GM18502 (cell line): ENCODE measurements around the gene ASCL1.

Experiments
- ATAC-seq: cut with Tn5 transposase; IDR thresholded peaks from one replicate; pipeline ENCODE4 v1.9.1; 2021; ENCODE audit warnings: mild to moderate bottlenecking; ENCODE audit not compliant: unreplicated experiment, poor library complexity

Gene ASCL1

GRCh38 chr12:102957339-102958050 lies at the start of gene ASCL1:
Gene ASCL1, plus strand, starts transcription at chr12:102957674. Its CDS starts 571 bp downstream, at chr12:102958245.
- peak; percentile 45 for ATAC-seq

DNA sequence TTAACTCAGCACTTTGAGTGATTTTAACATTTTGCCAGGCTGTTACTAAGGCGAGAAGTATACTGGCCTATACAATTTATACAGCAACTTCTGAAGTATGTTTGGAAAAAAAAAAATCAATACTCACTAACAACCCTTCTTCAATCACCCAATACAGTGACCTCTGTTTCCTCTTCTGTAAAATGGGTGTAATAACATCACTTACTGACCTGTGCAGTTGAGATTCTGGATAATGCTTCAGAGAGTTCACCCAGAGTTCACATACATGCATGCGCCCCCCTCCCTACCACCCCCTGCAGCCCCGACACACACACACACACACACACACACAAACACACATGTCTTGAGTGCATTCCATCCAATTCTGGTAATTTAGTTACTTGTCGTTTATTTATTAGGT lies 49.6 kb upstream of the ASCL1 start:
- ATAC-seq = no peak

DNA sequence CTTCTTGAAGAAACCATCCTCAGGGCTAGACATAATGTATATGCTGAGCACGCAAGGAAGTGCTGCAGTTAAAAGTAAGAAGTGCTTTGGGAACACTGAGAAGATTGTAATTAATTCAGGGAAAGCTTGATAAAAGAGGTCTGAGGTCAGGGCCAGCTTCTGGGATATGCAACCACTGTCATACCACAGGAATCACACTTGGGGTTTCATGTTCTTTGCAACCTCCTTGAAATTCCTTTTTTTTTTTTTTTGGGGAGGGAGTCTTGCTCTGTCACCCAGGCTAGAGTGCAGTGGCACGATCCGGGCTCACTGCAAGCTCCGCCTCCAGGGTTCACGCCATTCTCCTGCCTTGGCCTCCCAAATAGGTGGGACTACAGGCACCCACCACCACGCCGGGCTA lies 47.3 kb upstream of the ASCL1 start:
- no peak for ATAC-seq

DNA sequence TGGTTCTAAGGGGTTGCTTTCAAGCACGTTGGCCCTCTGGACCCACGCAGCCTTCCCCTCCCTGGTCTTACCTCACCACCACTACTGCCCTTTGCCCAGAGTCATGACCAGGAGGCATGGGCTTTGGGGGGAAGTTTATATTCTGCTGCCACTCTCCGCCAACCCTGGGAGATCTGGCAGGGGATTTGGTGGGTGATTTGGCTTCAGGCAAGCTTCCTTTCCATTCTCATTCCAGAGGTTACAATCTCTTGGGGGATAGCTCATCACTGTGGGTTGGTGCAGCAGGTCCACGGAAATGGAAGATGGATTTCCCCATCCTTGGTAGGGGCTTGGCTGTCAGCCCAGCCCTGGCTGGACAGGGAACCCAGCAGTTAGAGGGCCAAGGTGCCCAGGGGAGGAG lies 46.7 kb upstream of the ASCL1 start:
- ATAC-seq = no peak

- no peak for ATAC-seq
These were observed 46.2 kb upstream of the ASCL1 start for GRCh38 chr12:102911320-102911719.

DNA sequence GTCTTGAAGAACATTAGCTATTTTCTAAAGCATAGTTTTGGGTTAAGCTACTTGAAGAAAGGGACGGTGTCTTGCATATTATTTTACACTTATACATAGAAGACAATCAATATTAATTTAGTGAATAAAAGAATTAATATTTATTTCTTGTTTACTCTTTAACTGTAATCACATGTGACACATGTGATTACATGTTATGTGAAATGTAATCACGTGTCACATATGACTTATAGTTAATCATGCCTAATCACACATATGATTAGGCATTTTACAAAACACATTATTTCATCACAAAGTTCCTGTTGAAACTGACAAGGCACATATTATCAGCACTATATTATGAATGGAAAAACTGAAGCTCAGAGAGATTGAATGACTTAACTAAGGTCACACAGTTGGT lies 45.2 kb upstream of the ASCL1 start:
- no peak for ATAC-seq

GRCh38 chr12:102913453-102914226 lies 43.8 kb upstream of the ASCL1 start:
- no peak for ATAC-seq

DNA sequence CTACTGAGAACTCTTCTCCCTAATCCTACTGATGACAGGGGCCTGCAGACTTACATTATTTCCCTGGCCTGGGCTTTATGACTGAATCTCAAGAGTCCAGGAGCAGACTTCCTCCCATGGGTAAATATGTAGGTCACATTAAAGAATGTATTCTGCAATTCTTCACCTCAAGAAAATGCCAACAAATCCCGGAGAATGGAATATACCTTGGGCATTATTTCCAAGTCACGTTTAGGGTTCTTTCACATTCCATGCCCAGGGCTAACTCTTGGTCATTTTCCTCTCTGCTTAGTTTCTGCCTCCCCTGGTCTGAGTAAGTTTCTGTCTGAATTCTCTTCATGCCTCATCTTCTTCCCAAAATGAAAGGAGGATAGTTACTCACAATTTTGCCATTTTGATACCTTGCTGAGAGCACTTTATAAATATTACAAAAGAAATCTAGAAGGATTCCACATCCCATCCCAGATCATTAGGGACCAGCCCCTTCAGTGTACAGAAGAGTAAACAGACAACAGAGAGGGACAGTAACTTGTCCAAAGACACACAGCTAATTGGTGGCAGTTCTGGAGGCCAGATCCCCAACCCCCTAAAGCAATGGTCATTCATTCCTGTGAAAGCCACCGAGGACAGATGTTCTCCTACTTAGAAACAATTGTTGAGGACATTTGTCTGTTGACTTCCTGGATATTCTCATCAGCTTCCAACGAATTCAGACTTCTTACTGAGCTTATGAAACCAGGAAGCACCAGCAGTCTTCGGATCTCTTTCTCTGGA lies 41.0 kb upstream of the ASCL1 start:
- no peak for ATAC-seq

GRCh38 chr12:102917026-102917787 lies 40.3 kb upstream of the ASCL1 start, which contains the start of gene PAH:
Gene PAH, minus strand, starts transcription at chr12:102917244. Its CDS starts 114 bp downstream, at chr12:102917130.
- peak; percentile 73 for ATAC-seq

- ATAC-seq = no peak
These were observed 38.6 kb upstream of the ASCL1 start for GRCh38 chr12:102918840-102919239.

DNA sequence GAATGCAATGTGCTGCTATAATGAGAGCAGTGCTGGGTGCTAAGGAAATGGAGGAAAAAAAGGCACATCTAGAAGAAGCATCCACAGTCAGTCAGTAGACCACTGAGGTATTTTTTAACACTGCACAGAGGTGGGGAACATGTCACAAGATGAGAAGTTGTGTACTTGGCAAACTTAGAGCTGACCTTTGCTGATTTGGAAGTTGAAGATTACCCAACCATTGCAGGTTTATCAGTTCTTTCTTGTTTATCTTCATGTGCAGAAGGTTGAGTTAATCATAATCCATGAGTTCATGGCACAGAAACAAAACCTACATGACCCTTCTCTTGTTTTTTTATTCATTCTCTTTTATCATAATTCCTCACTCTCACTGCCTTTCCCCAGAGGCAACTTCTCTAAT lies 37.2 kb upstream of the ASCL1 start:
- no peak for ATAC-seq

DNA sequence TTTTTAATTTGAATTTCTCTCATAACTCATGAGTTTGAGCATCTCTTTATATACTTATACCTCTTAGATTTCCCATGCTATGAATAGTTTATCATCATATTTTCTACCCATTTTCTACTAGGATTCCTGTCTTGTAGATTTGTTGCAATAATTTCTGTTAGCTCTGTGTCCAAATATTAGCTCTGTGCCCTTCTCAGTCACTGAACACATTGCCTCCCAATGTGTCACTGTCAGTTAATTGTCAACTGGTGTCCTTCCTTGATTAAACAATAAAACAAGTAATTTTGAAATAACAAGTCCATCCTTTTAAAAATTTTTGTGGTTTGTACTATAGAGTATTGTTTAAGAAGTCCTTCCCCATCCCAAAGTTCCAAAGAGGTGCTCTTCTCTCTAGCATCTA lies 36.2 kb upstream of the ASCL1 start:
- ATAC-seq = no peak

- no peak for ATAC-seq
These were observed 30.3 kb upstream of the ASCL1 start for GRCh38 chr12:102927220-102927619.

DNA sequence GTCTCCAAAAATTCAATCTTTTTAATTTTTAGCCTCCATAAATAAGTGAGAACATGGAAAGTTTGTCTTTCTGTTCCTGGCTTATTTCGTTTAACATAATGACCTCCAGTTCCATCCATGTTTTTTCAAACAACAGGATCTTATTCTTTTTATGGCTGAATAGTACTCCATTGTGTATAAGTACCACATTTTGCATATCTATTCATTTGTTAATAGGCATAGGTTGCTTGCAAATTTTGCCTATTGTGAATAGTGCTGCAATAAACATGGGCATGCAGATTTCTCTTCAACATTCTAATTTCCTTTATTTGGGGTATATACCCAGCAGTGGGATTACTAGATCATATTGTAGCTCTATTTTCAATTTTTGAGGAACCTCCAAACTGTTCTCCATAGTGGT lies 24.3 kb upstream of the ASCL1 start:
- ATAC-seq = no peak

- ATAC-seq = no peak
These were observed 18.4 kb upstream of the ASCL1 start for GRCh38 chr12:102939059-102939458.

- no peak for ATAC-seq
These were observed 17.7 kb upstream of the ASCL1 start for GRCh38 chr12:102939670-102940222.

DNA sequence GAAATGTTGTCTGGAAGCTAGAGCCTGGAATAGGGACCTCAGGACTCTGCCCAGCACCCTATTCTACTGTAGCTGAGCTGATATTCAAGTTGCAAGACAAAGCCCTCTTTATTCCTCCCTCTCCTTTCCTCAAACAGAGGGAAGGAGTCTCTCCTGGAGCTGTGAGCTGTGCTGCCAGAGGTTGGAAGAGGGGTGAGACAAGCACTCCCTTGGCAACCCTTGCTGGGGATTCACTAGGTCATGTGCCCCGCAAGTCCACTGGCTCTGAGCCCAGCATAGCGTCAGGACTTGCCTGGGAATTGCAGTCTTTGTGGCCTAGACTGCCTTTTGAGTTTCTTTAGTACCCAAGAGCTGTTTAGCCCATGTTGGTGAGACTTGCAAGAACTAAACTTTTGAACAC lies 11.4 kb upstream of the ASCL1 start:
- ATAC-seq = no peak

DNA sequence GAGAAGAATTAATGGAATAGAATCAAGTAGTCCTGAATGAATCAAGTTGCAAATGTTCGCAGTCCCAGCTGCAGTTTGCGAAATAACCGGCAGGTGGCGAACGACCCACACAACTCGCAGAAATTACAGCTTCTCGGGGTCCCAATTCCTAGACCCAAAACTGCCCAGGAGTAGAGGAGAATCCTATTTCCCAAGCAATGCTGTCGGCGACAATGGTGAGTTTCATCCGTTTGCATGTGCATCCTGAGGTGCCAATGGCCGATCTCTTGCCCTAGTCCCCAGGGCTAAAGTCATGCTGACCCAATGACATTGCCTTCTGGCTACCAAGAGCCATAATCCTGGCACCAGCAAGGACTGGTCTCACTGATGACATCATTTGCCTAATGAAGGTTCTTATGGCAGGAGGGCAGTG lies 8.5 kb upstream of the ASCL1 start:
- no peak for ATAC-seq

DNA sequence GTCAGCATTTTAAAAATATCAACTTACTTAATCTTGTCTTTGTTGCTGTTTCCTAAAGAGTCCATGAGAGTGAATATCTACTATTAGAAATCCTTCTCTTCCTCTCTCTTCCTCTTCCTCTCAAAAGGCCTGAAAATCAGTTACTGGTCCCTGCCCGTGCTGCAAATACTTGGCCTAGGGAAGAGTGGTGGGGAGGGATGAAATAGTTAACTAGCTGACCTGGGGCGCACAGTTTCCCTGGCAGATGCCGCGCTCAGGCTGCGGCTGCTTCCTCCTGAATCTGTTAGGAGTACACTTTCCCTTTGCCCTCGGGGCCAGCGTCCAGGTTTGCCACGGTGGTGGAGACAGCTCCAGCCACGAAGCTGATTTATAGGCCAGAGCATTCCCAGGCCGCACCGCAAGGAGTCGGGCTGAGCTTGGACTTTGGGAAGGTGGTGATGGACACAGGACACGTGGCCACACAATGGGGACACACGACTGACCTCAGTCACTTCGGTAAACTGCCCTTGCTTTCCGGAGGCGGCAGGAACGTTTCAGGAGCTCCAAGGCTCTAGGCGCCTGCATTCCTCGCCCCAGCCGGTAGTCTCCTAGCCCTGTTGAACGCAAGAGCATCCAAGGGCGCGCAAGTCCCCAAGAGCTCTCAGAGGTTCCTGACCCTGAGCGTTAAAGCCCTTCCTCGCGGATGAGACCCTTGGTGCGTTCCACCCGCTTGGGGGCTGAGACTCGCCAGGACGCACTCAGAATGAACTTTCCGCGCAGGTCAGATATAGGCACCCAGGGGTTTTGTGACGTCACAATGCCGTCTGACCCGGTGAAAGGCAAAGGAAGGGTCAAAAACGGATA lies 7.1 kb upstream of the ASCL1 start:
- peak; percentile 51 for ATAC-seq
